GM12878 (cell line): ENCODE measurements around the gene SPAM1.

ENCODE experiments used
- EZH2 ChIP-seq: IDR thresholded peaks from 2 replicates; pipeline ENCODE4 v1.6.1; 2012; ENCODE audit warnings: low read depth, mild to moderate bottlenecking, control low read depth, inconsistent platforms, low read length, borderline replicate concordance; ENCODE audit not compliant: control insufficient read depth
- SP1 ChIP-seq: IDR thresholded peaks from one replicate; pipeline ENCODE4 v1.6.1; 2011; ENCODE audit warnings: low read depth, low read length
- TF ChIP-seq, protein P1 (sequence below): IDR thresholded peaks from 2 replicates; pipeline ENCODE4 v1.6.1; 2011; ENCODE audit warnings: borderline replicate concordance, low read depth, mild to moderate bottlenecking, moderate library complexity, mixed read lengths, low read length; ENCODE audit not compliant: insufficient read depth; ENCODE audit errors: extremely low read length

- TF ChIP-seq, protein P1, sequence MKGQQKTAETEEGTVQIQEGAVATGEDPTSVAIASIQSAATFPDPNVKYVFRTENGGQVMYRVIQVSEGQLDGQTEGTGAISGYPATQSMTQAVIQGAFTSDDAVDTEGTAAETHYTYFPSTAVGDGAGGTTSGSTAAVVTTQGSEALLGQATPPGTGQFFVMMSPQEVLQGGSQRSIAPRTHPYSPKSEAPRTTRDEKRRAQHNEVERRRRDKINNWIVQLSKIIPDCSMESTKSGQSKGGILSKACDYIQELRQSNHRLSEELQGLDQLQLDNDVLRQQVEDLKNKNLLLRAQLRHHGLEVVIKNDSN: no peak
- TF ChIP-seq SP1 (no peak), EZH2 (no peak)
Measured at GRCh38 chr7:123995617-123996326, 70.7 kb downstream of the SPAM1 start.
